Mesendoderm (in vitro differentiated cells): ENCODE measurements around the gene TM9SF3.
"Not testable (repeated sequence)": the region's sequence is repeated elsewhere in the genome, so short reads cannot be mapped to it uniquely, and the experiment has no call there.

Experiments
- DNase-seq: peaks from one replicate; pipeline ENCODE4 v3.0.0; 2013
- H2AK5ac ChIP-seq: 2 replicates; pipeline ENCODE4 v1.6.1; 2013; ENCODE audit warnings: low read length, inconsistent platforms
- H2BK120ac ChIP-seq: 2 replicates; pipeline ENCODE4 v1.6.1; 2013; ENCODE audit warnings: low read depth, mild to moderate bottlenecking, low read length, moderate library complexity, mixed read lengths
- H2BK15ac ChIP-seq: replicated peaks from 2 replicates; pipeline ENCODE4 v1.6.1; 2013; ENCODE audit warnings: low read depth, mild to moderate bottlenecking, moderate library complexity
- H2BK5ac ChIP-seq: 2 replicates; pipeline ENCODE4 v1.6.1; 2013; ENCODE audit warnings: low read length, inconsistent platforms
- H3K18ac ChIP-seq: 2 replicates; pipeline ENCODE4 v1.6.1; 2013; ENCODE audit warnings: mild to moderate bottlenecking, low read length, mixed read lengths
- H3K23ac ChIP-seq: one replicate; pipeline ENCODE4 v1.6.1; 2013; ENCODE audit warnings: low read length
- H3K27ac ChIP-seq: 2 replicates; pipeline ENCODE4 v1.5.1; 2013; ENCODE audit warnings: low read depth, mild to moderate bottlenecking, inconsistent platforms, low read length, moderate library complexity
- H3K27me3 ChIP-seq: 2 replicates; pipeline ENCODE4 v1.6.1; 2013; ENCODE audit warnings: low read length, control low read depth, mild to moderate bottlenecking, inconsistent platforms; ENCODE audit not compliant: insufficient read depth, poor library complexity
- H3K36me3 ChIP-seq: 2 replicates; pipeline ENCODE4 v1.6.1; 2013; ENCODE audit warnings: low read length, inconsistent platforms; ENCODE audit not compliant: control insufficient read depth, insufficient read depth
- H3K4ac ChIP-seq: one replicate; pipeline ENCODE4 v1.6.1; 2013; ENCODE audit warnings: low read depth, mild to moderate bottlenecking, low read length, moderate library complexity
- H3K4me1 ChIP-seq: 2 replicates; pipeline ENCODE4 v1.6.1; 2013; ENCODE audit warnings: low read depth, low read length, inconsistent platforms; ENCODE audit not compliant: control insufficient read depth
- H3K4me2 ChIP-seq: 2 replicates; pipeline ENCODE4 v1.6.1; 2013; ENCODE audit warnings: low read length
- H3K4me3 ChIP-seq: 2 replicates; pipeline ENCODE4 v1.5.1; 2013; ENCODE audit warnings: mild to moderate bottlenecking, low read length
- H3K56ac ChIP-seq: one replicate; pipeline ENCODE4 v1.6.1; 2013; ENCODE audit warnings: low read length
- H3K79me1 ChIP-seq: 2 replicates; pipeline ENCODE4 v1.6.1; 2013; ENCODE audit warnings: low read length, inconsistent platforms
- H3K79me2 ChIP-seq: 2 replicates; pipeline ENCODE4 v1.6.1; 2013; ENCODE audit warnings: mild to moderate bottlenecking, low read length; ENCODE audit not compliant: control insufficient read depth, insufficient read depth
- H3K9ac ChIP-seq: 2 replicates; pipeline ENCODE4 v1.6.1; 2013; ENCODE audit warnings: low read length, inconsistent platforms
- H4K5ac ChIP-seq: one replicate; pipeline ENCODE4 v1.6.1; 2013; ENCODE audit warnings: low read length
- H4K8ac ChIP-seq: one replicate; pipeline ENCODE4 v1.6.1; 2013; ENCODE audit warnings: low read depth, mild to moderate bottlenecking, control low read depth, low read length, moderate library complexity
- WGBS: extraction: QIAGEN DNeasy Blood & Tissue Kit; methylation state at CpG from one replicate; pipeline ENCODE4 v1.1.7; 2013; ENCODE audit warnings: low lambda C conversion rate, missing lambda C conversion rate; ENCODE audit not compliant: insufficient coverage; ENCODE audit errors: extremely low coverage; 5-methylcytosine and 5-hydroxymethylcytosine counted together

Gene TM9SF3

GRCh38 chr10:96578633-96579032 lies 8.2 kb downstream of the TM9SF3 start:
- no peaks in the 10 kb centered on the region for H3K27me3 ChIP-seq
- no CpG with 5 or more reads among the region's 5 CpGs for WGBS
- no peak overlapping the region for H3K27ac ChIP-seq
- H3K56ac ChIP-seq: no peak overlapping the region
- H3K18ac ChIP-seq: no peak overlapping the region
- H3K79me1 ChIP-seq: no peaks in the 10 kb centered on the region
- no peak overlapping the region for H3K23ac ChIP-seq
- H3K4me1 ChIP-seq: no peaks in the 10 kb centered on the region
- H2AK5ac ChIP-seq: no peak overlapping the region
- H2BK15ac ChIP-seq: no peak overlapping the region
- H4K8ac ChIP-seq: no peak overlapping the region
- no peak overlapping the region for H4K5ac ChIP-seq
- no peak overlapping the region for H3K4me2 ChIP-seq
- H3K4me3 ChIP-seq: no peak overlapping the region
- no peak for DNase-seq
- no peaks in the 10 kb centered on the region for H3K36me3 ChIP-seq
- peaks cover 61% of the 10 kb centered on the region for H3K79me2 ChIP-seq
- no peak overlapping the region for H2BK5ac ChIP-seq
- H3K4ac ChIP-seq: no peak overlapping the region
- no peak overlapping the region for H2BK120ac ChIP-seq
- H3K9ac ChIP-seq: no peak overlapping the region

GRCh38 chr10:96578022-96578421 lies 8.8 kb downstream of the TM9SF3 start:
- Histone ChIP-seq H3K4me2 (no peak overlapping the region), H4K5ac (no peak overlapping the region), H2AK5ac (no peak overlapping the region), H3K4ac (no peak overlapping the region), H3K79me2 (peaks cover 60% of the 10 kb centered on the region), H4K8ac (no peak overlapping the region), H3K9ac (no peak overlapping the region), H3K79me1 (peaks cover 2% of the 10 kb centered on the region), H2BK15ac (no peak overlapping the region), H3K36me3 (no peaks in the 10 kb centered on the region), H3K4me3 (no peak overlapping the region), H2BK120ac (no peak overlapping the region), H3K23ac (no peak overlapping the region), H3K27ac (no peak overlapping the region), H3K27me3 (no peaks in the 10 kb centered on the region), H3K4me1 (no peaks in the 10 kb centered on the region), H2BK5ac (no peak overlapping the region), H3K56ac (no peak overlapping the region), H3K18ac (no peak overlapping the region)
- WGBS: no CpG with 5 or more reads among the region's 4 CpGs
- no peak for DNase-seq

DNA sequence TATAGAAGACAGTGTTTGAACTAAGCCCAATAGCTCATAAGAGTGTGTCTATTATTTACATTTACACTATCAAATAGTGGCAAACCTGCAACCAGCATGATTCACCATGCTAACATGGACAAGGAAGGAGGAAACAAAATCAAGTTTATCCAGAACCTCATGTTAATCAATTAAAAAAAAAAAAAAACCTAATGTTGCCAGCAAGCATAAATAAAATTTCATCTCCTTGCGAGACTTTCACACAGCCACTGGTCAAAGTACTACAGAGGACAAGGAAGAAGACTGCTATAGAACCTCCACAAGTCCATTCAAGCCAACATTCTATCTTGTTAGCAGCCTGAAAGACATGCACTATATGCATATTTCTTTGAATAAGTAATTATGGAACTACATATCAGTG lies 9.7 kb downstream of the TM9SF3 start:
- peaks cover 56% of the 10 kb centered on the region for H3K79me2 ChIP-seq
- no peak for DNase-seq
- no peak overlapping the region for H3K18ac ChIP-seq
- no peak overlapping the region for H4K5ac ChIP-seq
- H3K9ac ChIP-seq: no peak overlapping the region
- no CpG with 5 or more reads among the region's 1 CpG for WGBS
- peaks cover 2% of the 10 kb centered on the region for H3K79me1 ChIP-seq
- H2BK120ac ChIP-seq: no peak overlapping the region
- no peak overlapping the region for H2BK5ac ChIP-seq
- H4K8ac ChIP-seq: no peak overlapping the region
- H3K56ac ChIP-seq: no peak overlapping the region
- H3K4me2 ChIP-seq: no peak overlapping the region
- no peak overlapping the region for H3K4me3 ChIP-seq
- H2AK5ac ChIP-seq: no peak overlapping the region
- H3K27ac ChIP-seq: no peak overlapping the region
- H3K4me1 ChIP-seq: peaks cover 2% of the 10 kb centered on the region
- no peak overlapping the region for H3K23ac ChIP-seq
- no peaks in the 10 kb centered on the region for H3K27me3 ChIP-seq
- H3K36me3 ChIP-seq: no peaks in the 10 kb centered on the region
- no peak overlapping the region for H3K4ac ChIP-seq
- no peak overlapping the region for H2BK15ac ChIP-seq

DNA sequence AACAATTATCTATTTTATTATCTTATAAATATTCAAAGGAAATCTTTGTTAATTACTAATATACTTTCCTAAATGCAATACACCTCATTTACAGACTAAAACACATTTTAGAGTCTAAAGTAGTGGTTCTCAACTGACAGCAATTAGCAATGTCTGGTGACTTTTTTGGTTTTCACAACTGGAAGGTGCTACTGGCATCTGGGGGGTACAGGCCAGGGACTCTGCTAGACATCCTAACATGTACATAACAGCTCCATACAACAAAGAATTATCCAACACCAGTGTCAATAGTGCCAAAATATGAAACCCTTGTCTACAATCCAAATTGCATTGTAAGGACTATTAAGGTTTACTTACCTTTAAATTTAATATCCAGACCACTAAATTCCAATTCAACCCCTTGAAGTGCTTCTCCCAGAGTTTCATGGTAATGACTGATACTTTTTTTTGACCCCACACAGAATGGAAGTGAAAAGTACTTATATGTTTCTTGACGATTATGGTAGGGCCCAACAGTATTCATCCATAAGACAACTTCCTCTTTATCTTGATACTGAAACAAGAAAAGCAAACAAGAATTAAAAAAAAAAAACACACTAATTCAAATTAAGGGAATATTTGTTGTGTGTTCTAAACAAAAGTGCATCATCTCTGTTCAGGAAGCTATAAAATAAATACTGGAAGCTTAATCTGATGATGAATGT lies 10.4 kb downstream of the TM9SF3 start:
- Histone ChIP-seq H3K27ac (no peak overlapping the region), H3K18ac (no peak overlapping the region), H3K23ac (no peak overlapping the region), H3K79me2 (peaks cover 54% of the 10 kb centered on the region), H3K27me3 (no peaks in the 10 kb centered on the region), H3K79me1 (peaks cover 4% of the 10 kb centered on the region), H2BK120ac (no peak overlapping the region), H3K4me2 (no peak overlapping the region), H3K4me3 (no peak overlapping the region), H3K9ac (no peak overlapping the region), H2AK5ac (no peak overlapping the region), H3K56ac (no peak overlapping the region), H4K5ac (no peak overlapping the region), H4K8ac (no peak overlapping the region), H2BK15ac (no peak overlapping the region), H2BK5ac (no peak overlapping the region), H3K4me1 (peaks cover 5% of the 10 kb centered on the region), H3K4ac (no peak overlapping the region), H3K36me3 (no peaks in the 10 kb centered on the region)
- WGBS: no CpG with 5 or more reads among the region's 1 CpG
- no peak for DNase-seq

GRCh38 chr10:96574564-96574963 lies 12.2 kb downstream of the TM9SF3 start:
- not testable (repeated sequence) for H2BK120ac ChIP-seq, H2BK5ac ChIP-seq, H3K27me3 ChIP-seq, H3K4me1 ChIP-seq, H3K36me3 ChIP-seq, H3K18ac ChIP-seq, H3K9ac ChIP-seq, H3K27ac ChIP-seq, H3K23ac ChIP-seq, H4K5ac ChIP-seq, H3K4me3 ChIP-seq, H3K56ac ChIP-seq, H3K4ac ChIP-seq, H4K8ac ChIP-seq, H2BK15ac ChIP-seq, H3K4me2 ChIP-seq, DNase-seq, H2AK5ac ChIP-seq, H3K79me1 ChIP-seq
- no CpG with 5 or more reads among the region's 2 CpGs for WGBS
- peaks cover 57% of the 10 kb centered on the region for H3K79me2 ChIP-seq

DNA sequence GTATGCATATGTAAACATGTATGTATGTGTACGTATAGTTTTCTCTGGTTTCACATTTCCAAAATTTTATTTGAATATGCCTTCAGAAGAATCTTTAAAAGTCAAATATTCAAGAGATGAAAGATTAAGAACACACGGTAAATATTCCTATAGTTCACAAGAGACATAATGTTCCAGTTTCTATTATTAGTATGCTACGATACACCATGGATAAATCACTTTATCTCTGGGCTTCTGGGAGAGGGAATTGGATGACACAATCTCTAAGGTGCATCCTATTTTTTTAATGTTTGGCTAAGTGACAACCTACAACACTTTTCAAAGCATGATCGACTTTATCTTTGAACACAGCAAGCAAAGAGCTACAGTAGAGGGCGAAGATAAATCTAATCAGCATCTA lies 13.8 kb downstream of the TM9SF3 start:
- no CpG with 5 or more reads among the region's 5 CpGs for WGBS
- no peak for DNase-seq
- H4K8ac ChIP-seq: no peak overlapping the region
- no peaks in the 10 kb centered on the region for H3K27me3 ChIP-seq
- H4K5ac ChIP-seq: no peak overlapping the region
- H3K4ac ChIP-seq: no peak overlapping the region
- H2BK120ac ChIP-seq: no peak overlapping the region
- H3K79me2 ChIP-seq: peaks cover 59% of the 10 kb centered on the region
- H3K4me1 ChIP-seq: peaks cover 10% of the 10 kb centered on the region
- no peak overlapping the region for H3K4me2 ChIP-seq
- peaks cover 10% of the 10 kb centered on the region for H3K79me1 ChIP-seq
- no peak overlapping the region for H2BK5ac ChIP-seq
- no peak overlapping the region for H3K27ac ChIP-seq
- H3K18ac ChIP-seq: no peak overlapping the region
- no peak overlapping the region for H2AK5ac ChIP-seq
- no peak overlapping the region for H3K23ac ChIP-seq
- no peak overlapping the region for H3K56ac ChIP-seq
- H3K4me3 ChIP-seq: no peak overlapping the region
- H3K9ac ChIP-seq: no peak overlapping the region
- no peak overlapping the region for H2BK15ac ChIP-seq
- no peaks in the 10 kb centered on the region for H3K36me3 ChIP-seq
